H1 (cell line): Measurements from ENCODE around the gene ACTL7A. TPM values are rescaled to one million over a fixed set of nuclear protein-coding genes. Genes with fewer than 3 reads are reported as not detected.
A peak's percentile ranks its signal among the peaks of the same experiment; 100 is the strongest.

Source experiments
- CTCF ChIA-PET: fragments of 300-600 bp; sonication (Branson Sonifier 250); formaldehyde crosslinking; loops from one replicate; lab custom pipeline; 2021; ENCODE audit not compliant: partially characterized antibody; lab: Charles Lee
- POLR2A ChIA-PET: fragments of 300-600 bp; sonication (Branson Sonifier 250); formaldehyde crosslinking; loops from one replicate; lab custom pipeline; 2021; ENCODE audit warnings: inconsistent platforms; ENCODE audit not compliant: partially characterized antibody; lab: Charles Lee
- DNase-seq, 2 experiments: peaks; one replicate each; pipeline versions ENCODE4 v3.0.0 to v3.0.0-alpha.2; 2010 to 2022; ENCODE audit warnings: low spot score in 2 of 2, low read depth in 1 of 2, mixed read lengths in 1 of 2
- FAIRE-seq: peaks from 2 replicates; lab custom pipeline; 2011; peaks lifted over from hg19 to GRCh38; lab: Jason Lieb, UNC
- H2AFZ ChIP-seq: 2 replicates; pipeline ENCODE4 v1.8.1; 2012; ENCODE audit warnings: low read length, inconsistent platforms
- H2AK5ac ChIP-seq: 2 replicates; pipeline ENCODE4 v1.6.1; 2013; ENCODE audit warnings: low read depth, low read length
- H2BK120ac ChIP-seq: replicated peaks from 2 replicates; pipeline ENCODE3; 2013; ENCODE audit warnings: low read depth, low read length, inconsistent platforms
- H2BK12ac ChIP-seq: 2 replicates; pipeline ENCODE4 v1.6.1; 2013; ENCODE audit warnings: low read depth, low read length
- H2BK15ac ChIP-seq: 2 replicates; pipeline ENCODE4 v1.6.1; 2013; ENCODE audit warnings: low read length
- H2BK20ac ChIP-seq: 2 replicates; pipeline ENCODE4 v1.6.1; 2013; ENCODE audit warnings: low read length
- H2BK5ac ChIP-seq: 2 replicates; pipeline ENCODE4 v1.6.1; 2013; ENCODE audit warnings: low read depth, low read length
- H3K14ac ChIP-seq: 2 replicates; pipeline ENCODE4 v1.6.1; 2013; ENCODE audit warnings: inconsistent platforms; ENCODE audit not compliant: insufficient read length
- H3K18ac ChIP-seq: 2 replicates; pipeline ENCODE4 v1.6.1; 2013; ENCODE audit warnings: low read length; ENCODE audit errors: extremely low read depth
- H3K23ac ChIP-seq: 2 replicates; pipeline ENCODE4 v1.6.1; 2013; ENCODE audit warnings: inconsistent platforms; ENCODE audit not compliant: insufficient read length
- H3K23me2 ChIP-seq: 2 replicates; pipeline ENCODE4 v1.6.1; 2013; ENCODE audit warnings: low read depth, low read length
- H3K27ac ChIP-seq: 2 replicates; pipeline ENCODE4 v1.6.1; 2011; ENCODE audit warnings: low read depth, low read length, inconsistent platforms
- H3K27me3 ChIP-seq, 4 experiments: replicated peaks in 1 of 4; 1 replicate in 1 of 4; 2 replicates in 3 of 4; pipeline versions ENCODE4 v1.6.1 to v1.8.1; 2011 to 2013; ENCODE audit warnings: low read length in 3 of 4, mild to moderate bottlenecking in 3 of 4, inconsistent platforms in 2 of 4, mixed read lengths in 2 of 4, moderate library complexity in 1 of 4; ENCODE audit not compliant: control insufficient read depth in 3 of 4, insufficient read depth in 3 of 4; ENCODE audit errors: extremely low read depth in 1 of 4
- H3K36me3 ChIP-seq, 4 experiments: 2 replicates each; pipeline versions ENCODE4 v1.6.1 to v1.8.1; 2011 to 2013; ENCODE audit warnings: mild to moderate bottlenecking in 4 of 4, low read length in 3 of 4, moderate library complexity in 2 of 4, control low read depth in 1 of 4, inconsistent platforms in 1 of 4; ENCODE audit not compliant: insufficient read depth in 4 of 4, control insufficient read depth in 2 of 4
- H3K4ac ChIP-seq: replicated peaks from 2 replicates; pipeline ENCODE3; 2013; ENCODE audit warnings: low read length, low read depth, mixed read lengths, inconsistent platforms; ENCODE audit not compliant: insufficient read length
- H3K4me1 ChIP-seq, 4 experiments: replicated peaks in 1 of 4; 1 replicate in 1 of 4; 2 replicates in 3 of 4; pipeline versions ENCODE4 v1.6.1 to v1.8.1; 2011 to 2013; ENCODE audit warnings: low read length in 3 of 4, inconsistent platforms in 2 of 4, mixed read lengths in 1 of 4; ENCODE audit not compliant: insufficient read depth in 4 of 4, control insufficient read depth in 3 of 4
- H3K4me2 ChIP-seq, 2 experiments: 2 replicates each; pipeline versions ENCODE4 v1.6.1 to v1.8.1; 2011 to 2013; ENCODE audit warnings: low read depth in 2 of 2, low read length in 2 of 2, control low read depth in 1 of 2, inconsistent platforms in 1 of 2, mild to moderate bottlenecking in 1 of 2; ENCODE audit not compliant: insufficient read depth in 1 of 2
- H3K4me3 ChIP-seq, 4 experiments: fragments of 200-600, 300-600 bp in 1 of 4; sonication (generic), shearing (Covaris generic), sonication (Bioruptor Twin) in 1 of 4; 2 replicates each; pipeline versions ENCODE4 v1.5.1 to v1.8.1; 2011 to 2016; ENCODE audit warnings: low read length in 4 of 4, low read depth in 3 of 4, control low read depth in 2 of 4, inconsistent platforms in 2 of 4, mild to moderate bottlenecking in 2 of 4, mixed read lengths in 1 of 4, moderate library complexity in 1 of 4; ENCODE audit not compliant: insufficient read depth in 2 of 4; ENCODE audit errors: extremely low read depth in 1 of 4
- H3K56ac ChIP-seq: replicated peaks from 2 replicates; pipeline ENCODE3; 2013; ENCODE audit warnings: low read depth, mild to moderate bottlenecking, mixed read lengths, low read length, inconsistent platforms; ENCODE audit not compliant: insufficient read length
- H3K79me1 ChIP-seq: 2 replicates; pipeline ENCODE4 v1.6.1; 2013; ENCODE audit warnings: low read depth, low read length, control low read depth
- H3K79me2 ChIP-seq, 2 experiments: 2 replicates each; pipeline versions ENCODE4 v1.6.1 to v1.8.1; 2012 to 2013; ENCODE audit warnings: low read length in 2 of 2, mild to moderate bottlenecking in 2 of 2, inconsistent platforms in 1 of 2; ENCODE audit not compliant: insufficient read depth in 2 of 2, control insufficient read depth in 1 of 2
- H3K9ac ChIP-seq, 4 experiments: replicated peaks in 1 of 4; 1 replicate in 1 of 4; 2 replicates in 3 of 4; pipeline versions ENCODE4 v1.6.1 to v1.8.1; 2011 to 2013; ENCODE audit warnings: low read depth in 3 of 4, low read length in 3 of 4, control low read depth in 2 of 4, mild to moderate bottlenecking in 2 of 4, moderate library complexity in 2 of 4, inconsistent platforms in 1 of 4; ENCODE audit errors: extremely low read depth in 1 of 4
- H3K9me3 ChIP-seq, 2 experiments: 2 replicates each; pipeline versions ENCODE4 v1.6.1 to v1.8.1; 2012 to 2013; ENCODE audit warnings: mild to moderate bottlenecking in 2 of 2, moderate library complexity in 2 of 2, control low read depth in 1 of 2, inconsistent platforms in 1 of 2, low read depth in 1 of 2, low read length in 1 of 2, mixed read lengths in 1 of 2; ENCODE audit not compliant: insufficient read depth in 2 of 2
- H4K20me1 ChIP-seq, 2 experiments: replicated peaks in 1 of 2; 2 replicates each; pipeline versions ENCODE3 to v1.8.1; 2011 to 2013; ENCODE audit warnings: inconsistent platforms in 2 of 2, low read length in 2 of 2, mild to moderate bottlenecking in 1 of 2; ENCODE audit not compliant: insufficient read depth in 2 of 2, control insufficient read depth in 1 of 2
- H4K5ac ChIP-seq: 2 replicates; pipeline ENCODE4 v1.6.1; 2013; ENCODE audit warnings: low read length, low read depth, mixed read lengths, inconsistent platforms; ENCODE audit not compliant: insufficient read length
- H4K8ac ChIP-seq: 2 replicates; pipeline ENCODE4 v1.8.0; 2013; ENCODE audit warnings: mild to moderate bottlenecking, moderate library complexity, low read length, inconsistent platforms; ENCODE audit not compliant: insufficient read depth; ENCODE audit errors: extremely low read depth
- H4K91ac ChIP-seq: replicated peaks from 2 replicates; pipeline ENCODE3; 2013; ENCODE audit warnings: low read length, mixed read lengths, inconsistent platforms; ENCODE audit not compliant: insufficient read length
- BCL11A ChIP-seq, 2 experiments: IDR thresholded peaks; one replicate each; pipeline ENCODE4 v1.6.1; 2011; ENCODE audit warnings: low read depth in 2 of 2, low read length in 2 of 2, mild to moderate bottlenecking in 2 of 2
- CEBPB ChIP-seq: IDR thresholded peaks from 2 replicates; pipeline ENCODE4 v1.6.1; 2012; ENCODE audit warnings: low read depth, low read length
- CHD1 ChIP-seq: IDR thresholded peaks from 2 replicates; pipeline ENCODE4 v1.6.1; 2012; ENCODE audit warnings: low read depth, low read length, improper control_type of control experiment
- HDAC6 ChIP-seq: IDR thresholded peaks from one replicate; pipeline ENCODE4 v1.7.1; 2012; ENCODE audit warnings: low read depth, mild to moderate bottlenecking, inconsistent platforms, low read length, moderate library complexity
- NRF1 ChIP-seq: IDR thresholded peaks from 2 replicates; pipeline ENCODE4 v1.6.1; 2011; ENCODE audit warnings: mild to moderate bottlenecking, low read depth, low read length, improper control_type of control experiment
- RAD21 ChIP-seq, 2 experiments: IDR thresholded peaks in 1 of 2; conservative IDR thresholded peaks in 1 of 2; 2 replicates each; pipeline ENCODE4 v1.6.1; 2011; ENCODE audit warnings: low read depth in 2 of 2, low read length in 2 of 2, improper control_type of control experiment in 1 of 2, inconsistent platforms in 1 of 2, mild to moderate bottlenecking in 1 of 2, moderate library complexity in 1 of 2
- SP1 ChIP-seq: IDR thresholded peaks from 2 replicates; pipeline ENCODE4 v1.6.1; 2011; ENCODE audit warnings: low read depth, low read length
- SP4 ChIP-seq: IDR thresholded peaks from 2 replicates; pipeline ENCODE4 v1.6.1; 2012; ENCODE audit warnings: low read length, inconsistent platforms
- SRF ChIP-seq: IDR thresholded peaks from 2 replicates; pipeline ENCODE4 v1.6.1; 2011; ENCODE audit warnings: mild to moderate bottlenecking, low read depth, low read length, moderate library complexity
- TEAD4 ChIP-seq: IDR thresholded peaks from 2 replicates; pipeline ENCODE4 v1.6.1; 2012; ENCODE audit warnings: low read depth, low read length, inconsistent platforms, mixed read lengths
- YY1 ChIP-seq: IDR thresholded peaks from 2 replicates; pipeline ENCODE4 v1.6.1; 2011; ENCODE audit warnings: low read depth, mild to moderate bottlenecking, low read length
- WGBS, 2 experiments: shearing (Covaris generic) in 1 of 2; methylation state at CpG; one replicate each; pipeline versions ENCODE4 v1.1.6 to v1.1.7; 2013 to 2015; ENCODE audit warnings: low lambda C conversion rate in 2 of 2, mixed read lengths in 2 of 2, inconsistent platforms in 1 of 2, low coverage in 1 of 2, missing lambda C conversion rate in 1 of 2; ENCODE audit not compliant: insufficient replicate concordance in 2 of 2, insufficient coverage in 1 of 2, insufficient read length in 1 of 2; ENCODE audit errors: extremely low coverage in 1 of 2, missing lambda C conversion rate in 1 of 2; 5-methylcytosine and 5-hydroxymethylcytosine counted together
- polyA plus RNA-seq, 7 experiments: library from polyadenylated mRNA; depleted of rRNA in 3 of 7; stranded (reverse) in 5 of 7; unstranded in 2 of 7; fragments of >200 nt in 5 of 7; fragments of 200-250 nt in 2 of 7; gene quantifications; 1 replicate in 5 of 7; 2 replicates in 1 of 7; 4 replicates in 1 of 7; pipeline versions ENCODE4 v1.2.1 to v1.2.3, GENCODE V29; 2011 to 2013; ENCODE audit warnings: missing spikeins in 2 of 7, mixed read lengths in 2 of 7
- total RNA-seq: library from RNA; stranded (reverse); fragmentation: NEBNext Ultra II Directional; extraction: Animal tissue kit (Norgen Biotek cat#: 25700); gene quantifications from 2 replicates; pipeline ENCODE4 v1.2.1, GENCODE V29; 2021
- TF ChIP-seq, protein P1 (sequence below), 3 experiments: IDR thresholded peaks; 1 replicate in 2 of 3; 2 replicates in 1 of 3; pipeline versions ENCODE4 v1.5.1 to v1.6.1; 2011; ENCODE audit warnings: low read length in 3 of 3, mild to moderate bottlenecking in 3 of 3, inconsistent platforms in 2 of 3, low read depth in 1 of 3, moderate library complexity in 1 of 3; ENCODE audit not compliant: insufficient read depth in 1 of 3; ENCODE audit errors: control extremely low read depth in 1 of 3

The ACTL7A gene
- total and polyA plus RNA-seq, 2 of the 8 experiments (the other 6 are each of a cell fraction or from before 2014, with no cell fraction given) = not detected

DNA sequence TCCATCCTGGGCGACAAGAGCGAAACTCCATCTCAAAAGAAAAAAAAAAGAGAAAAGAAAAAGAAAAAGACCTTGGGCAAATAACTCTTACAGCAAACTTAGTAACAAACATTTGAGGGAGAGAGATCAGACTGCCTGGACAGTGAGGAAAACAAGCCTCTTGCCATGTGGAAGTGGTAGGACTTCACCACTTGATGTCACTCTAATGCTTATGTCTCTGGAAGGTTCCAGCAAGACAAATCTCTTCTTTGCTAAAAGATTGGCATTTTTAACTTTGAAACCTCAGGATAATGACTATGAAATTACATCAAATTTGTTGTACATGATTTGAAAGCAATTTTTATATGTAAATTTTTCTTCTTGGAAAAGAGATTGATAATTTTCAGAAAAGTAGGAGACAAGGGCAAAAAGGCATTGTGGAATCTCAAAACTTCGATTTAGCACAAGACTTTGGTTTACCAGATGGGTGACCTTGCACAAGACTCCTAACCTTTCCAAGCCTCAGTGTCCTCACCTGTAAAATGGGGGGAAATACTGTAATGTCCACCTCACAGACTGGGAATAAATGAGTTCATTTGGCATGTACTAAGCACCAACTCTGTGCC, 11.7 kb upstream of the ACTL7A start:
- CTCF ChIA-PET = interaction anchor here (1.1 to 1.4 kb wide), 2 partner anchors 14 to 15 kb away, joined by 3 to 4 read pairs; no protein-coding TSS in a partner anchor
- H2BK12ac ChIP-seq = no peak overlapping the region
- H3K36me3 ChIP-seq = no peaks in the 10 kb centered on the region
- H2BK120ac ChIP-seq = no peak overlapping the region
- no peak overlapping the region for H3K9ac ChIP-seq
- no peak overlapping the region for H2BK5ac ChIP-seq
- DNase-seq = no peak
- H3K79me1 ChIP-seq = no peaks in the 10 kb centered on the region
- H3K14ac ChIP-seq = no peak overlapping the region
- no peak overlapping the region for H3K56ac ChIP-seq
- H4K8ac ChIP-seq = no peak overlapping the region
- POLR2A ChIA-PET = no interaction called here
- H3K27ac ChIP-seq = no peak overlapping the region
- H3K79me2 ChIP-seq = no peaks in the 10 kb centered on the region
- no peak for FAIRE-seq
- no peak overlapping the region for H3K4ac ChIP-seq
- no peak overlapping the region for H2BK15ac ChIP-seq
- H3K23me2 ChIP-seq = no peaks in the 10 kb centered on the region
- no peak overlapping the region for H2AK5ac ChIP-seq
- H3K23ac ChIP-seq = no peak overlapping the region
- no peaks in the 10 kb centered on the region for H3K27me3 ChIP-seq
- H3K18ac ChIP-seq = no peak overlapping the region
- H4K20me1 ChIP-seq = no peaks in the 10 kb centered on the region
- 96% methylated on average over 1 of the region's 3 CpGs; no CpG with 5 or more reads in 1 of the 2 experiments for WGBS, 2 experiments
- no peaks in the 10 kb centered on the region for H3K4me1 ChIP-seq
- H2BK20ac ChIP-seq = no peak overlapping the region
- no peak overlapping the region for H2AFZ ChIP-seq
- no peak overlapping the region for H3K4me2 ChIP-seq
- H3K4me3 ChIP-seq = no peak overlapping the region
- no peak overlapping the region for H4K5ac ChIP-seq
- H3K9me3 ChIP-seq = no peaks in the 10 kb centered on the region
- H4K91ac ChIP-seq = no peak overlapping the region
- TF ChIP-seq HDAC6 (no peak), BCL11A (IDR thresholded peaks at IDR 0.05; ENCODE audit: low read depth in 2 of 2, low read length in 2 of 2) (no peak), SP1 (no peak), SP4 (no peak), TEAD4 (no peak), CHD1 (no peak), RAD21 (IDR thresholded peaks at IDR 0.05 in 1 of 2, conservative IDR thresholded peaks at IDR 0.05 in 1 of 2; ENCODE audit: low read depth in 2 of 2, low read length in 2 of 2) (peak; percentile 51 to 55), NRF1 (no peak), YY1 (no peak), SRF (no peak), CEBPB (no peak)
- TF ChIP-seq, protein P1, sequence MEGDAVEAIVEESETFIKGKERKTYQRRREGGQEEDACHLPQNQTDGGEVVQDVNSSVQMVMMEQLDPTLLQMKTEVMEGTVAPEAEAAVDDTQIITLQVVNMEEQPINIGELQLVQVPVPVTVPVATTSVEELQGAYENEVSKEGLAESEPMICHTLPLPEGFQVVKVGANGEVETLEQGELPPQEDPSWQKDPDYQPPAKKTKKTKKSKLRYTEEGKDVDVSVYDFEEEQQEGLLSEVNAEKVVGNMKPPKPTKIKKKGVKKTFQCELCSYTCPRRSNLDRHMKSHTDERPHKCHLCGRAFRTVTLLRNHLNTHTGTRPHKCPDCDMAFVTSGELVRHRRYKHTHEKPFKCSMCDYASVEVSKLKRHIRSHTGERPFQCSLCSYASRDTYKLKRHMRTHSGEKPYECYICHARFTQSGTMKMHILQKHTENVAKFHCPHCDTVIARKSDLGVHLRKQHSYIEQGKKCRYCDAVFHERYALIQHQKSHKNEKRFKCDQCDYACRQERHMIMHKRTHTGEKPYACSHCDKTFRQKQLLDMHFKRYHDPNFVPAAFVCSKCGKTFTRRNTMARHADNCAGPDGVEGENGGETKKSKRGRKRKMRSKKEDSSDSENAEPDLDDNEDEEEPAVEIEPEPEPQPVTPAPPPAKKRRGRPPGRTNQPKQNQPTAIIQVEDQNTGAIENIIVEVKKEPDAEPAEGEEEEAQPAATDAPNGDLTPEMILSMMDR (IDR thresholded peaks at IDR 0.05; ENCODE audit: control extremely low read depth in 1 of 3, insufficient read depth in 1 of 3, low read depth in 1 of 3, low read length in 3 of 3) = peak in 1 of 3 experiments; percentile 41; a peak in 2 of 4 replicates
